Calu3 (cell line): Measurements from ENCODE around the gene CTDP1. TPM values are rescaled to one million over a fixed set of nuclear protein-coding genes. Genes with fewer than 3 reads are reported as not detected.
"Not testable (repeated sequence)": the region's sequence is repeated elsewhere in the genome, so short reads cannot be mapped to it uniquely, and the experiment has no call there.

Experiments
- BruUV-seq: library from RNA; stranded (reverse); fragments of 400-500 nt; replicated peaks from 2 replicates; lab custom pipeline; 2021; lab: Mats Ljungman, UMichigan
- CTCF ChIA-PET: fragments of 300-600 bp; sonication (Branson Sonifier 250); formaldehyde crosslinking; loops from one replicate; lab custom pipeline; 2022; ENCODE audit warnings: antibody characterized with exemption; lab: Charles Lee
- DNase-seq: peaks from one replicate; pipeline ENCODE4 v3.0.0; 2022
- H3K27ac Mint-ChIP-seq: one replicate; pipeline ENCODE4 v1.8.0; 2022; ENCODE audit warnings: mixed read lengths; ENCODE audit not compliant: unreplicated experiment
- H3K27me3 Mint-ChIP-seq: one replicate; pipeline ENCODE4 v1.8.0; 2022; ENCODE audit warnings: mixed read lengths; ENCODE audit not compliant: unreplicated experiment
- H3K36me3 Mint-ChIP-seq: one replicate; pipeline ENCODE4 v1.8.0; 2022; ENCODE audit warnings: mild to moderate bottlenecking, moderate library complexity, mixed read lengths; ENCODE audit not compliant: insufficient read depth, unreplicated experiment
- H3K4me1 Mint-ChIP-seq: one replicate; pipeline ENCODE4 v1.8.0; 2022; ENCODE audit warnings: mild to moderate bottlenecking, low read depth, mixed read lengths; ENCODE audit not compliant: unreplicated experiment
- H3K4me3 Mint-ChIP-seq: one replicate; pipeline ENCODE4 v1.8.0; 2022; ENCODE audit warnings: mild to moderate bottlenecking, low read depth, moderate library complexity, mixed read lengths; ENCODE audit not compliant: unreplicated experiment
- H3K9me3 Mint-ChIP-seq: one replicate; pipeline ENCODE4 v1.8.0; 2022; ENCODE audit warnings: low read depth, mixed read lengths; ENCODE audit not compliant: unreplicated experiment
- intact Hi-C: fragments of 100-400 bp; cut with micrococcal nuclease; formaldehyde crosslinking; loops from one replicate; pipeline ENCODE4 v1.10.0; 2022; ENCODE audit not compliant: unreplicated experiment
- total RNA-seq: library from RNA; stranded (reverse); gene quantifications from 2 replicates; pipeline ENCODE4 v1.2.3, GENCODE V29; 2022
- TF ChIP-seq, protein P1 (sequence below): fragments of 200-600 bp; IDR thresholded peaks from one replicate; pipeline ENCODE4 v1.8.0; 2022; ENCODE audit warnings: antibody characterized with exemption; ENCODE audit not compliant: unreplicated experiment

Gene CTDP1
- total RNA-seq, 1 experiment from 2014 or later = 15.6 TPM

DNA sequence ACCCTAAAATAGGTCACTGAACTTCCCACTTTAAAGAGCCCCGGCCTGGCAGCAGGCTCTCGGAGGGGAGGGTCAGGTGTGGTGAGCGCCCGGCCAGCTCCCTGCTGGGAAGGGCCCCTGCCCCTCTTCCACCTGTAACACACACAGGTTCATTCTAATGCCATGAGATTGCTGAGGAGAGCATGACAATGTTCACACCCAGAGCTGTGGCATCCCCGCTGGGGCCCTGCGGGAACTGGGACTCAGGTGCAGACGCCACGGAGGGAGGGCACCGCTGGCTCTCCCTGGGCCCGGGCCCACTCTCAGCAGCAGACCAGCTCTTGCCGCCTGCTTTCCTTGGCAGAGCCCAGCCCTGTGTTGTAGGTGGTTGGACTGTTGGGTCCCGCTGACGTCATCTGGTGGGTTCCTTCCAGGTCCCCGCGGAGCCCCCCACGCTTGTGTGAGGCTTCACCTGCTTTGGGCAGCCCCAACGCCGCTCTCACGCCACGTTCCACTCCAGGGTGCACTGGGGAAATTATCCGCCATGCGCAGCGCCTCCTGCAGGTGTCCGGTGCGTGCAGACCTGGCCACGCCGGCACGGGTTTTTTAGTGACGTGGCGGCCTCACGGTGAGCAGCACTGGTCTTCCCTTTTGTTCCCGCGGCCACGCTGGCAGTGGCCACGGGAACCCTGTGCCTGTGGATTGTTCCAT, 67.7 kb downstream of the CTDP1 start:
- Mint-ChIP-seq H3K27ac (no peak overlapping the region), H3K9me3 (peaks cover 9% of the 10 kb centered on the region), H3K4me3 (no peak overlapping the region), H3K4me1 (no peaks in the 10 kb centered on the region), H3K36me3 (peaks cover 23% of the 10 kb centered on the region), H3K27me3 (no peaks in the 10 kb centered on the region)
- DNase-seq = no peak
- CTCF ChIA-PET = no interaction called here
- TF ChIP-seq, protein P1, sequence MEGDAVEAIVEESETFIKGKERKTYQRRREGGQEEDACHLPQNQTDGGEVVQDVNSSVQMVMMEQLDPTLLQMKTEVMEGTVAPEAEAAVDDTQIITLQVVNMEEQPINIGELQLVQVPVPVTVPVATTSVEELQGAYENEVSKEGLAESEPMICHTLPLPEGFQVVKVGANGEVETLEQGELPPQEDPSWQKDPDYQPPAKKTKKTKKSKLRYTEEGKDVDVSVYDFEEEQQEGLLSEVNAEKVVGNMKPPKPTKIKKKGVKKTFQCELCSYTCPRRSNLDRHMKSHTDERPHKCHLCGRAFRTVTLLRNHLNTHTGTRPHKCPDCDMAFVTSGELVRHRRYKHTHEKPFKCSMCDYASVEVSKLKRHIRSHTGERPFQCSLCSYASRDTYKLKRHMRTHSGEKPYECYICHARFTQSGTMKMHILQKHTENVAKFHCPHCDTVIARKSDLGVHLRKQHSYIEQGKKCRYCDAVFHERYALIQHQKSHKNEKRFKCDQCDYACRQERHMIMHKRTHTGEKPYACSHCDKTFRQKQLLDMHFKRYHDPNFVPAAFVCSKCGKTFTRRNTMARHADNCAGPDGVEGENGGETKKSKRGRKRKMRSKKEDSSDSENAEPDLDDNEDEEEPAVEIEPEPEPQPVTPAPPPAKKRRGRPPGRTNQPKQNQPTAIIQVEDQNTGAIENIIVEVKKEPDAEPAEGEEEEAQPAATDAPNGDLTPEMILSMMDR = no peak
- no TSS peak for BruUV-seq
- intact Hi-C loops = no loop called here

DNA sequence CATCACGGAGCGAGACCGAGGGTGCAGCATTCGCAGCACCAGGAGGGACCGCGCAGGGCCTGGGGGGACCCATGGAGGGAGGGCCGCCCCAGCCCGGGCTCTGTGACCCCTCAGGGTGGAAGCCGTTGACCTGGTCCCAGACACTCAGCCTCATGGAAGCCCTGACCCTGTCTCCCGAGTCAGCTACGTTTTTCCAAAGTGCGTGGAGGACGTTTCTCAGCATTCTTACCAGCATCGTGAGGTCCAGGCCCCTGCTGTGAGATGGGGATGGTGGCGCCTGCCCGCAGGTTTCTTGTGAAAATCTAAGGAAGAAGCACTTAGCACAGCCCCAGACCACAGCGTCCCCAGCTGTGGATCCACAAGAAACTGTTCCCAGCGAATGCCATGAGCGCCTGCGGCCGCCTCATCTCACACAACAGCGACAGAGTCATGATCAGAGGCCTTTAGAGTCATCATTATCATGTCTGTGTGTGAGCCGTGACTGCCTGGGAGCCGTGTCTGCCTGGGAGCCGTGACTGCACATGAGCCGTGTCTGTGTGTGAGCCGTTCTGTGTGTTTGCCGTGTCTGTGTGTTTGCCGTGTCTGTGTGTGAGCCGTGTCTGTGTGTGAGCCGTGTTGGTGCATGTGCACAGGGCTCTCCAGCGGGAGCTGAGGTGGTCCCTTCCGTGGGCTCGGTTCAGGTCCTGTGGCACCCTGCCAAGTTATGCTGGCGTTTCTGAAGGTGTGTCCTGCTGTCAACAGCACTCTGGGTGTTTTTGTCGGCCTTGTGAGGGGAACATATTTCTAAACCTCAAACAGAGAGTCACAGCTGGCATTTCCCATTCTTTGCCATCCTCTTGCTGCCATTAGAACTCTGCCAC, 68.9 kb downstream of the CTDP1 start:
- no TSS peak for BruUV-seq
- no peak for DNase-seq
- H3K27me3 Mint-ChIP-seq = no peaks in the 10 kb centered on the region
- TF ChIP-seq, protein P1 = no peak
- no peak overlapping the region for H3K27ac Mint-ChIP-seq
- CTCF ChIA-PET = no interaction called here
- no peak overlapping the region for H3K4me3 Mint-ChIP-seq
- peaks cover 9% of the 10 kb centered on the region for H3K9me3 Mint-ChIP-seq
- intact Hi-C loops = no loop called here
- H3K4me1 Mint-ChIP-seq = no peaks in the 10 kb centered on the region
- H3K36me3 Mint-ChIP-seq = peaks cover 25% of the 10 kb centered on the region

DNA sequence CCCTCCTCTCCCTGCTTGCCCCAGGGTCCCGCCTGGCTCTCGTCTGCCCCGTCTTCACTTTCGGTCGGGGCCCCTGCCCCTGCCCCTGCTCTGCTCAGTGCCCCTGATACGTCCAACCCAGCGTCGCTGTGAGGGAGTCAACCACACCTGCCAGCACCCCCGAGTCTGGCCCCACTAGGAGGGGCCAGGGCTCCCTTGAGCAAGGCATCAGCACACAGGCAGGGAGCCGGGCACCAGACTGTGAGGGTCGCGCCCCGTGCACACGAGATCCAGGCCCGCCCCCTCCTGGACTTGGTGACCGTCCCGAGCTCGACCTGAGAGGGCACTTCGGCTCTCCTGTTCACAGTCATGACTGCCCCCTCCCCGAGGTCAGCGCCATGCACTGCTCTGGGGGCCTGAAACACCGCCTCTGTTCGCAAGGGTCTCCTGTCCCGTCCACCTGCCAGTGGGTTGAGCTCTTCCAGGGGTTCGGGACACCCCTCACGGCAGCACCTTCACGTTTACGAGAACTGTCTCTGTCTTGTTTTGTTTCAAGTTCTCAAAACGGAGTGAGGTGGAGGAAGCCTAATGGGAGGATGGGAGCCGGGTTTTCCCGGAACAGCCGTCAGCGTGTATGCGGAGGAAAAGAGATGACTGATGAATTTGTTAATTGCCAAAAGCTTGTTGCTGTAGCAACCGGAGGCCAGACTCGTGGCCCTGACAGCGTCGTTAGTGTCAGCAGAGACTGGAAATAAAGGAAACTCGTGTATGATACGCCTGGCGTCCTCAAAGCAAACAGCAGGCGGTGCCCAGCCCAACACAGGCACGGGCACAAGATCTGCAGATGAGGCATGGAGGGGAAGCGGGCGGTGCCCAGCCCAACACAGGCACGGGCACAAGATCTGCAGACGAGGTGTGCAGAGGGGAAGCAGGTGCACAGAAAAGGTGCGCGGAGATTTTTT, 69.9 kb downstream of the CTDP1 start:
- Mint-ChIP-seq H3K4me1 (no peaks in the 10 kb centered on the region), H3K27ac (no peak overlapping the region), H3K36me3 (peaks cover 16% of the 10 kb centered on the region), H3K4me3 (no peak overlapping the region), H3K9me3 (peaks cover 1% of the 10 kb centered on the region), H3K27me3 (no peaks in the 10 kb centered on the region)
- CTCF ChIA-PET = no interaction called here
- BruUV-seq = no TSS peak
- TF ChIP-seq, protein P1 = no peak
- intact Hi-C loops = no loop called here
- DNase-seq = no peak

DNA sequence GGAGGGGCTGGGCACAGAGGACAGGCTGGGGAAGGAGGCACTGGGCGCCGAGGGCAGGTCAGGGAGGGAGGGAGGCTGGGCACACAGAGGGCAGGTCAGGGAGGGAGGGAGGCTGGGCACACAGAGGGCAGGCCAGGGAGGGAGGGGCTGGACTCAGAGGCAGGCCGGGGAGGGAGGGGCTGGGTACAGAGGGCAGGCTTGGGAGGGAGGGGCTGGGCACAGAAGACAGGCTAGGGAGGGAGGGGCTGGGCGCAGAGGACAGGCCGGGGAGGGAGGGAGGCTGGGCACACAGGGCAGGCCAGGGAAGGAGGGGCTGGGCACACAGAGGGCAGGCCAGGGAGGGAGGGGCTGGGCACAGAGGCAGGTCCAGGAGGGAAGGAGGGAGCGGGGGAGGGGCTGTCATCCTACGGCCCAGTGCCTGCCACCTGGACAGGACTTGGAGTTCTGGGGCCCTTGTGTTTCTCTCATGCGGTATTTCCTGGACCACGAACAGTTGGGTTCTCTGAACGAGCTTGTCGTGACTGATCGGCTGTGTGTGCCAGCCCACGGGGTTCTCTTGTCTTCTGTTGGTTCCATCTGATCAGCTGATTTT, 71.5 kb downstream of the CTDP1 start:
- DNase-seq = no peak
- Mint-ChIP-seq H3K27ac (no peak overlapping the region), H3K4me1 (no peaks in the 10 kb centered on the region), H3K9me3 (no peaks in the 10 kb centered on the region), H3K4me3 (no peak overlapping the region), H3K27me3 (no peaks in the 10 kb centered on the region), H3K36me3 (peaks cover 15% of the 10 kb centered on the region)
- TF ChIP-seq, protein P1 = no peak
- BruUV-seq = no TSS peak
- CTCF ChIA-PET = no interaction called here
- intact Hi-C loops = no loop called here

DNA sequence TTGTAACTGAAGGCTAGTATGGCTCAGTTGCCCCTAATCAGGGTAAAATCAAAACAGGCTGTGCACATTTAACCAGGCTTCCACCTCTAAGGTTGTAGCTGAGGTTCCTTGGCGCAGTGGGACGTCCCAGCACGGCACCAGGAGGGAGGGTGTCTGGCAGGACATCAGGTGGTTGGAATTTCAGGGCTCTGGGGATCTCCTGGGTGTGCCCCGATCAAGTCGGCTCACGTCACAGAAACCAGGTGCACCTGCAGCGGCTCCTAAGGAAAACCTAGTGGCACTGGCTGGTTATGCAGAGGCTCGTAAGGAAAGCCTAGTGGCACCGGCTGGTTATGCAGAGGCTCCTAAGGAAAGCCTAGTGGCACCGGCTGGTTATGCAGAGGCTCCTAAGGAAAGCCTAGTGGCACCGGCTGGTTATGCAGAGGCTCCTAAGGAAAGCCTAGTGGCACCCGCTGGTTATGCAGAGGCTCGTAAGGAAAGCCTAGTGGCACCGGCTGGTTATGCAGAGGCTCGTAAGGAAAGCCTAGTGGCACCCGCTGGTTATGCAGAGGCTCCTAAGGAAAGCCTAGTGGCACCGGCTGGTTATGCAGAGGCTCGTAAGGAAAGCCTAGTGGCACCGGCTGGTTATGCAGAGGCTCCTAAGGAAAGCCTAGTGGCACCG, 72.4 kb downstream of the CTDP1 start:
- H3K9me3 Mint-ChIP-seq, H3K4me1 Mint-ChIP-seq, H3K4me3 Mint-ChIP-seq, intact Hi-C loops, H3K27me3 Mint-ChIP-seq, DNase-seq, H3K27ac Mint-ChIP-seq, CTCF ChIA-PET, BruUV-seq: not testable (repeated sequence)
- H3K36me3 Mint-ChIP-seq = peaks cover 15% of the 10 kb centered on the region
